ENCODE data around the gene SPINK2.

GRCh38 chr4:56857601-56858309 is 36.3 kb upstream of the SPINK2 start:
- TF ChIP-seq CTCF (optimal IDR thresholded peaks at IDR 0.05 in 1 of 3, IDR thresholded peaks at IDR 0.05 in 1 of 3, conservative IDR thresholded peaks at IDR 0.05 in 1 of 3; ENCODE audit: extremely low read depth in 1 of 3, insufficient read depth in 2 of 3, low read length in 3 of 3) (no peak), EZH2 (IDR thresholded peaks at IDR 0.05; ENCODE audit: low read length) (no peak)
